Fibroblast of skin of abdomen (primary cell): ENCODE results near the gene SMIM38.
A peak's percentile ranks its signal among the peaks of the same experiment; 100 is the strongest.
"Not testable (repeated sequence)": the region's sequence is repeated elsewhere in the genome, so short reads cannot be mapped to it uniquely, and the experiment has no call there.

Source experiments
- DNase-seq: peaks from one replicate; pipeline ENCODE4 v3.0.0-alpha.2; 2013

The SMIM38 gene

DNA sequence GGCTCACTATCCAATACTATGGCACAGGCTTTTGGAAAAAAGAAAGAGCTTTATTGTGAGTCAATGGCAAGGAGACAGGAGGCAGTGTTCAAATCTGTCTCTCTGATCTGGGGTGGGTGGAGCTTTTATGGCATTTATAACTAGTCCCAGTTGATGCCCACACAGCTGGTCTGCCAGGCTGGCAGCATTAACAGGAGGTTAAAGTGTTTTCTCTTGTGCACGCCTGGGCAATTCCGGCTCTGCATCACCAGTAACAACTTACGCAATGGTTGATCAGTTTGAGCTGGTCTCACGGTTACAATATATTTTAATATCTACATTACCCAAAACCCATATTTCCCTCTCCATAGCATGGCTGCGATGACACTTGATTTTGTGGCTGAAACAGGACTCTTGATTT lies 15.1 kb upstream of the SMIM38 start:
- DNase-seq: no peak

DNA sequence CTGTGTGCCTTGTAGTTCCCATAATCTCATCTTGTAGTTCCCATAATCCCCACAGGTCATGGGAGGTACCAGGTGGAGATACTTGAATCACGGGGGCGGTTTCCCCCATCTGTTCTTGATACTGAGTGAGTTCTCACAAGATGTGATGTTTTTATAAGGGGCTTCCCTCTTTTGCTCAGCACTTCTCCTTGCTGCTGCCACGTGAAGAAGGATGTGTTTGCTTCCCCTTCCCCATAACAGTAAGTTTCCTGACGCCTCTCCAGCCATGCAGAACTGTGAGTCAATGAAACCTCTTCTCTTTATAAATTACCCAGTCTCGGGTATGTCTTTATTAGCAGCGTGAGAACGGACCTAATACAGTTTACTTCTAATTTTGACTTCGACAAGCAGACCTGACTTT lies 14.0 kb upstream of the SMIM38 start:
- no peak for DNase-seq

DNA sequence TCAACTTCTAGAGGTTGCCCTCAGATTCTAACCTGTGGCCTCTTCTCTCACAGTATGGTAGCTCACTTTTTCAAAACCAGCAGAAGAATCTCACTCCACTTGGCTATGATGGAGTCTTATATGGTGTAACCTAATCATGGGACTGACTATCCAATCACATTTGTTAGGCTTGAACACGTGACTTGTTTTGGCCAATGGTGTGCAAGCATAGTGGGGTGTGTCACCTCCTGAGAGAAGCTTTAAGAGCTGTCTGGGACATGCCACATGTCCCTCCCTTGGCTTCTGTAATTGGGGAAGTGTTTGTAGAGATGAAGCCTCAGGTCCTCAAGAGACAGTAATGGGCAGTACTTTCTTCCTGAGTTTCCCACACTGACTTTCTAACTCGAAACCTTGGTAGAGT lies 12.8 kb upstream of the SMIM38 start:
- DNase-seq: no peak

DNA sequence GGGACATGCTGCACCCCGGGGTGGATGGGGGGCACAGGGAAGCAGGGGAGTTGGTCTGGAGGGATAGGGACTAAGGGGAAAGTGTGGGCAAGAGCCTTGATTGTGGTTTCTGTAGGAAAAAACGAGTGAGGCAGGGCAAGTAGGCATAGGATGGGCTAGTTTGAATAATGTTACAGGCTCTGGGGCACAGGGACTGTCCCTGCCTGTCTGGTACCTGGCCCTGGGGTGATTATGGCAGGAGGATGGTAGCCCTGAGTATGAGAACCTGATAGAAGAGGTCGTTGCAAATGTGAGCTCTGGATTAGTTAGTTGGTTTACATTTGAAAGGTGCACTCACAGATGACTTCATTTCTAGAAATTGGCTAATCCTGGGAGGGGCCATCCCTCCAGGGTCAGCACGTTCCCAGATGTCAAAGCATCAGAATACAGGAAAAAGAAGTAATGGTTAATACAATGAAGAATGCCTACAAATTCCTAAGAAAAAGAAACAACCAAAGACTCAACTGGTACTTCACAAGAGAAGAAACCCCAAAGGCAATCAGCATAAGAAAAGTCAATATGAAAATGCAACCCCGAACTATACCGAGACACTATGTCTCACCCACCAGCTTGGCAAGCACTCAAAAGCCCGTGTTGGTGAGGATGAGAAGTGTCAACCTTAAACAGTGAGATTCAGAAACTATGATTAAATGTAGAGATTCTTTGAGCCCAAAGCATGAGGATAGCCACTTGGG lies 11.3 kb upstream of the SMIM38 start:
- peak; percentile 42 for DNase-seq

DNA sequence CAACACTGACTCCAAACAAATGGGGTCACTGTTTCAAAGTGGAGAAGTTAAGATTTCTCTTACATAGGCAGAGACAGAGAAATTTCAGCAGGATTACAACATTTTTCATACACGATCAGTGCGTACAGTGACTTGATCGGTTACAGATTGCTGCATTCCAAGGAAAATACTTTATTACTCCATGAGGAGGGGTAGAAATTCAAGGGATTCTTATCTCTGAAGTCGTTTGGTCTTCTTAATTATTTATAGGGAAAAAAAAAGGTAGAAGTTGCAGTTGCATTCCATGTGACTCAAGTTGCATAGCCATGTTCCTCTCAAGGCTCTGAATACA lies 10.7 kb upstream of the SMIM38 start:
- peak; percentile 88 for DNase-seq

DNA sequence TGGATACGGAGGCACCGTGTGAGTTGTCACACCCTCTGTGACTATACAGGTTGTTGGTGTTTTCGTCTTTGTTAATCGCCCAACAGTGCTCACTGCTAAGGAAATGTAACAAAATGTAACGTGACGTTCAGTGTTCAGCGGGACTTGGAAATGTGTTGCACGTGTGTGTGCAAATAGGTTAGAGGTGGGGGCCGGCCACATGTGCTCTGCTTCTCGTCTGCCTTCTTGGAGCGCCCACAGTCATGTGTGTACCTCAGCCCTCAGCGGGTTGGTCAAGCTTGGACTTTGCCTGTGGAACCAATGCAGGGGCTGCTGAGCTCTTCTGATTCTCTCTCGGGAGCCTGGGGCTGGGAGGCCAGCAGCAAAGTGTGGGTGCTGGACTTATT lies 7.4 kb upstream of the SMIM38 start:
- DNase-seq: no peak

DNA sequence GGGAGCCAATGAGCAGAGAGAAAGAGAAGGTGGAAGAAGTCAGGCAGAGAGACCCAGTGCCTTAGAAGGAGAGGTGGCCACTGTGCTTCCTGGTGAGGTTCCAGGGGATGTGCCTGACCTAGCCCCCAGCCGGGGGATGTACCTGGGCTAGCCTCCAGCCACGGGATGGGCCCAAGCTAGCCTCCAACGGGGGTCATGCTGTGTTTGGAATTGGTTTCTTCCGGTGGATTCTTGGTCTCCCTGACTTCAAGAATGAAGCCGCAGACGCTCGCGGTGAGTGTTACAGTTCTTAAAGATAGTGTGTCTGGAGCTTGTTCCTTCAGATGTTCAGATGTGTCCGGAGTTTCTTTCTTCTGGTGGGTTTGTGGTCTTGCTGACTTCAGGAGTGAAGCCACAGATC lies 6.9 kb upstream of the SMIM38 start:
- no peak for DNase-seq

DNA sequence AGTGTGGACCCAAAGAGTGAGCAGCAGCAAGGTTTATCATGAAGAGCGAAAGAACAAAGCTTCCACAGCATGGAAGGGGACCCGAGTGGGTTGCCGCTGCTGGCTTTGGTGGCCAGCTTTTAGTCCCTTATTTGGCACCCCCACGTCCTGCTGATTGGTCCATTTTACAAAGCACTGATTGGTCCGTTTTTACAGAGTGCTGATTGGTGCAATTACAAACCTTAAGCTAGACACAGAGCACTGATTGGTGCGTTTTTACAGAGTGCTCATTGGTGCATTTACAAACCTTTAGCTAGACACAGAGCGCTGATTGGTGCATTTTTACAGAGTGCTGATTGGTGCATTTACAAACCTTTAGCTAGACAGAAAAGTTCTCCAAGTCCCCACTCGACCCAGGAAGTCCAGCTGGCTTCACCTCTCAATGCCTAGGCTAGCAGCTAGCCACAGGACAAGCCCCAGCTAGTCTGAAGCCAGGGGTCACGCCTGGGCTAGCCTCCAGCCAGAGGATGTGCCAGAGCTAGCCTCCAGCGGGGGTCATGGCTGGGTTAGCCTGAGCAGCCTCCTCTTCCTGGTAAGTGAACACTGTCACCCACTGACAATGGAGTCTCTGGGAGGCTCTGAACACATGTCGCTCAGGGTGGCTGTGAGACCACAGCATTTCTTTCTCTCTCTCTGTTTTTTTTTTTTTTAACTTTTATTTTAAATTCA lies 6.2 kb upstream of the SMIM38 start:
- DNase-seq: not testable (repeated sequence)

DNA sequence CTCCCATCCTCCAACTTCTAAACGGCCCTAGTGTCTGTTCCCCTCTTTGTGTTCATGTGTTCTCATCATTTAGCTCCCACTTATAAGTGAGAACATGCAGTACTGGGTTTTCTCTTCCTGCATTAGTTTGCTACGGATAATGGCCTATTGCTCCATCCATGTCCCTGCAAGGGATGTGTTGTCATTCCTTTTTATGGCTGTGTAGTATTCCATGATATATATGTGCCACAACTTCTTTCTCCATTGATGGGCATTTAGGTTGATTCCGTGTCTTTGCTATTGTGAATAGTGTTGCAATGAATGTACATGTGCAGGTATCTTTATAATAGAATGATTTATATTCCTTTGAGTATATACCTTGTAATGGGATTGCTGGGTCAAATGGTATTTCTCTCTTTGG lies 5.6 kb upstream of the SMIM38 start:
- DNase-seq: no peak

DNA sequence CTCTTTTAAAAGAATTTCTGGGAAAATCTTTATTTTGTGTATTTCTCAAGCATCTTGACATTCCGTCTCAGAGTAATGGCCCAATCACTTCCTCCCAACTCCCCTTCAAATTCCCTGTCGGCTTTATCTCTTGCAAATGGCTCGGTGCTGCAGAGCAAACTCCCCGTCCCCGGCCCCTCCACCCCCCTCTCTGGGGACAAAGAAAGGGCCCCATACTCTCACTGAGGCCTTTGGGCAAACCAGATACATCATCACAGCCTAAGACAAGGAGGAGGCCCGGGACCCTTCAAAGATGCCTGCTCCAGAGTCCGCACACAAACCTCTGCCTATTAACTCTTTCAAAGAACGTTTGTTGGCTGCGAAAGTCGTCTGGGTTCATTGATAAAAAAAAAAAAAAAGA lies 3.9 kb upstream of the SMIM38 start:
- DNase-seq: no peak

DNA sequence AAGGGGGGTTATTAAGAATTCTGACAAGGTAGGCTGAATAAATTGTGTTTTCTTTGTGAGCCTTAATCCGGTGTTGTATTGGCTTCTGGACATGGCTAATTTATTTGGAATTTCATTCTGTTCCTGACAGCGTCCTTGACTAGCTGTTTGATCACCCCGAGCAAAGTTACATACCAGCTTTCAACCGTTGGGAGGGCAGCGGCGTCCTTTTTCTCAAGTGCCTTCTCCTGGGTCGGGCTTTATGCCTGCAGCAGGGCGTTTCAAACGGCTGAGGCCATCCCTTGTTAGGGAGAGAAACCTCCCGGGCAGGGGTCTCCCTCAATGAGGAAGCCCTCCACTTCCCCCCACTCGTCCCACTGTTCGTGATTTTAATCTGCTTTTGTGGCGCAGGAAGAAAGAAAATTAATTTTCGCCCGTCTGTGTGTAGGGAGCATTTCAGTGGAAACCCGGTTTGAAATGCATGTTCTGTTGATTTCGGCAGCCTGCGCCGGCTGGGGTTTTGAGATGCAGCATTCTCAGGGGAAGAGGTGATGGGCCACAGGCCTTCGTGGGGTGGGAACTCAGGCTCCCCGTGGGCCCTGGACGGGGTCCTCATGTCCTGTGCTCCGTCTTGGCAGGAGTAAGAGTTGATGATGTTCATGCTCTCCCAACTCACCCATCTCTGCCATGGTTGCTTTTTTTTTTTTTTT lies 2.9 kb upstream of the SMIM38 start:
- DNase-seq: no peak

DNA sequence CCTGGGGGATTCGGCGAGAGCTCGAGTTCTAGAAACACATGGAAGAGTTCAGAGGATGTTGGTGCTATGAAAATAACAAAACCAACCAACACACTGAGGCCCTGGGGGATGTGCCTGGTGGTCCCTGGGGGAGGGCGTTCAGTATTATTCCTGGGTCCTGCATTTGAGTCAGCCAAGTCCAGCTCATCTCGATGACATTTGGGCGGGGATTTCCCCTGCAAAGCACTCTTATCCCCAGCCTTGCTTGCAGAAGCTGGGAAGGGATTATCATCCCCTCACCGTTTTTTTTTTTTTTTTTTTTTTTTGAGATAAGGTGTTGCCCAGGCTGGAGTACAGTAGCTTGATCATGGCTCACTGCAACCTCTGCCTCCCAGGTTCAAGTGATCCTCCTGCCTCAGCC lies 2.1 kb upstream of the SMIM38 start:
- peak; percentile 50 for DNase-seq

DNA sequence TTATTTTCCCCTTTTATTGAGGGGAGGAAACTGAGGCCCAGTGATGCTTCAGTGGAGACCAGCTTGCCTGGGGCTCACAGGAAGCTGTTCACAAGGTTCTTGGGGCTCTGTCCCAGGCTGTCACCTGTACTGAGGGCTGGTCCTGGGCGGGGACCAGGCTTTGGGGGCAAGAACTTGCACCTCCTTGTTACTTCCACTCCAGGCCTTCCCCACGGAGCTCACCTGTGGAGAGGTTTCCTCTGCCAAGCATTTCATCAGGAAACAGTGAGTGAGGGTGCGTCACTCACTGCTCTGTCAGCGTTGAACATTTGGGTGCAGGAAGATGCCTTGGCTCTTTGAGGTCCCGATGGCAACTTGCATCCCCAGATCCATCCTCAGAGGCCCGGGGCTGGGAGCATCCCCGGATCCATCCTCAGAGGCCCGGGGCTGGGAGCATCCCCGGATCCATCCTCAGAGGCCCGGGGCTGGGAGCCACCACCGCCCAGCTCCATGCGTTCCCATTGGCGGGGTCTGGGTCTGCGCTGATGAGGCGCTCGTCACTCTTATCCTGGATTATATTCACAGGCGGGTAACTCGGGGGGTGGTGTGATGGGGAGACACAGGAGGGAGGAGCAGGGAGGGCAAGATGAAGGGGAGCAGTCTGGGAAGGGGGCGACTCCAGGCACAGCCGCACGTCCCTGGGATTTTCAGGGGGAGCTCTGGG lies 1.4 kb upstream of the SMIM38 start:
- DNase-seq: no peak

DNA sequence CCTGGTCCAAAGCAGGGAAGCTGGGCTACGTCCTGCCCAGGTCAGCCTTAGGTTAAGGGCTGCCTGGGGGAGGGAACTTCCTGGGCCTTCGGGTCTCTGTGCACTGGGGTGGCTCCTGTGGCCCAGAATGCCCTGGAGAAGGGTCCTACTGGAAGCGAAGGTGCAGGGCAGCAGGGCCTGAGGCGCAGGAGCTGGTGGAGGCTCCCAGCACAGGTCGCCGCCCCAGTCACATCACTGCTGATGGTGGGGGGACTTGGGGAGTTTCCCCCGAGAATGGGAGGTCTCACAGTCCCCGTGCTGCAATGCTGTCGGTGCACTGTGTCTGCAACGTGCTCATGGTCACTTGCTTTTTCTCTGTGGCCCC lies 815 bp upstream of the SMIM38 start:
- no peak for DNase-seq

DNA sequence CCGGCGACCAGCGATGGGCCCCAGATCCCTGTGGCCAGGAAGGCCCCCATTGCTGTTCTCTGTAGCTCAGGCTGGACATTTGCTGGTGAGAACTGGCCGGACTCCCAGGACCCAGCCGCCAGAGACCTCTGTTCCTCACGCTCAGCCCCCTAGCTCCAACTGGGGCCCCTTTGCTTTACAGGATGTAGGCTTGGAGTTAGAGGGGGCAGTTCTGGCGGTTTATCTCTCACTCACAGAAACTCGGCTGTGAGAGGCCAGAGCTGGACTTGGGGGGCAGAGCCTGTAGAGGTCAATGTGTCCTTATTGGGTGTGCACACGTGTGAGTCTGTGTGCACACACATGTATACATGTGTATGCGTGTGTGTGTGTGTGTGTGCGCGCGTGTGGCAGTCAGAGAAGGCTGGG lies 502 bp downstream of the SMIM38 start:
- DNase-seq: no peak

DNA sequence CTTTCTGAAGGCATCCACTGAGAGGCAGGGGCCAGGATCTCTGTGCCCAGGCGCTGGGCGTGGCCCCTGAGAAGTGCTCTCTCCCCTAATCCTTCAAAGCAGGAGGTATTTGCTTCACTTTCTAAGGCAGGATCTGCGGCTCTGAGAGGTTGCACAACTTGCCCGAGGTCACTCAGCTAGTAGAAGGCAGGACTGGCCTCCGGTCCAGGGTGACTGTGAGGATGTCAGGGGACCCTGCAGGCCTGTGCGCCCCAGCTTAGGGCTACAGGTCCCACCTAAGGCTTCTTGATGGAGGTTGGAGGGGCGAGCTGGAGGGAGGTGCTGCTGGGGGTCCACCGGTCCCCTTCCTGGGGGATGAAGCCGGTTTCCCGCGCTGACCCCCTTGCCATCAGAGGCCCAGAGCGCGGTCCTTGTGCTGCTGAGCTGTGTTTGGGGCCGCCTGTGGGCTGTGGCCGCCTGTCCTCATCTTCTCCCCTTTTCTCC lies 979 bp downstream of the SMIM38 start:
- no peak for DNase-seq

DNA sequence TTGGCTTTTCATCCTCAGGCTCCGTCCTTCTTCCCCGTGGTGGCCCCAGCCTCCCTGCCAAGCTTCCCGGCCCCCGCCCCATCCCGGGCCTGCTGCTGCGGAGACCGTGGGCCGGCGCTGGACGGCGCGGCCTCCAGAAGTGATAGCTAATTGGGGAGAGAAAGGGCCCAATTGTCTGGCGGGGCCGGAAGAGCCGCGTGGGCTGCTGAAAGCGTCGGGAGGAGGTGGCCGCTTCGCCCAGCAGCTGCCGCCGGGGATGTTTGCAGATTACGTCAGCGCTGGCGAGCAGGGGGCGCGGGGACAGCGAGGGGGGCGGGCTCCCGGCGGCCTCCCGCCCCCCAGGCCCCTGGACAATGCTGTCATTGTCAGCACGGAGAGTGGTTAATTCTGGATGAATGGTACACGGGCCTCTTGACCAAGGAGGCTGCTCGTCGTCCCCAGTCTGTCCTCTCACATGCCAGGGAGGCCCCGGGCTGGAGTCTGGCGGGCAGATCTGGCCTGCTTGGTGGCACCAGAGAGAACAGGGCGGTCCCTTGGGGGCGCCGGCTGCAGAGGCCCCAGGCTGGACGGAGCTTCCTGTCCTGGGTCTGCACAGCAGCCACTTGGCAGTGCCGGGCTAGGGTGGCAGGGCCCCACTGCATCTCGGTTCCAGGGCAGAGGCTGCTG lies 1.6 kb downstream of the SMIM38 start:
- peak; percentile 67 for DNase-seq

DNA sequence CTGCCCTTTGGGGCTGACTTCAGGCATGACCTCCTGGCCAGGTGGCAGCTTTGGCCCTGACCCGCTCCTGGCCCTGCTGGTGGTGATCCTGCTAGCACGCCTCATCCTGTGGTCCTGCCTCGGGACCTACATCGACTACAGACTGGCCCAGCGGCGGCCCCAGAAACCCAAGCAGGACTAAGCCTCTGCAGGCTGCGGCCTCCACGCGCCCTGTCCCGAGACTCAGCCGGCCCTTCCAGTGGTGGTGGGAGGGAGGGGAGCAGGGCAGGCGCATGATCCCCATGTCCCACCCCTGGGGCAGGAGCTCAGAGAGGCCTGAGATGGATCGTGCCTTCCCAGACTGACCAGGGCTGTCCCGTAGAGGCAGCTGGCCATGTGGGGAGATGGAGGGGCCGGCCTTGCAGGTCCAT lies 2.1 kb downstream of the SMIM38 start:
- DNase-seq: no peak

DNA sequence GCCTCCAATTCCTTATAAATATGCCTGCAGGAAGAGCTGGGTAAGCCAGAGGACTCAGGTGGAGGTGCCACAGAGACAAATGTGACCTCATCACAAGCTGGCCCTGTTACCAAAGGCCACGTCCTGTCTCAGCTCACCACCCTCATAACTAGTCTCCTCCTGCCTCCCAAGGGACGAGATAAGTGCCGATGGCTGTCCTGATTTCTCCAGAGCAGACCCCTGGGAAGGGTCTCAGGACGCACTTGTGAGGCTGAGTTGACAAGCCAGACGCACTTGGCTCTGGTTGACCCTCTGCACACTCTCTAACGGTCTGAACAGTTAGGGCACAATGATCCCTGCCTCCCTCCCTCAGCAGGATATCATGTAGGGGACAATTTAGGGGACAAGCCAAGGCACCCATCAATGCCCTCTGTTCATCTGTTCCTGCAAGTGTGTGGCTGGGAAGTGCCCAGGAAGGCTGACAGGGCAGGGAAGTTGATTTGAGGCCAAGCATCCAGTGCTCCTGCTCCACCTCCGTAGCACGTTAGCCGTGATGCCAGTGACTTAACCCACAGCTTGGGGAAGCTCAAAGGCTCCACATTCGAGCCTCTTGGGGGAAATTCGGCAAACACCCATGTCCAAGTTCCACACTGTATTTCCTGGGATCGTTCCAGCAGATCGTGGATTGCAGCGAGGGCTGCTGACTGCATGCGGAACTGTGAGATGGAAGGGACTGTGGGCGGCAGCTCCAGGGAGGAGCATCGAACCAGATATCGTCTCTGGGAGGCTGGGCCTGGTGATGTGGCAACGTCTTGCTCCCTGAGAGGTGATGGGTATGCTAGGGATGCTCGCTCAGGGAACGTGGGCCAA lies 2.8 kb downstream of the SMIM38 start:
- DNase-seq: no peak

DNA sequence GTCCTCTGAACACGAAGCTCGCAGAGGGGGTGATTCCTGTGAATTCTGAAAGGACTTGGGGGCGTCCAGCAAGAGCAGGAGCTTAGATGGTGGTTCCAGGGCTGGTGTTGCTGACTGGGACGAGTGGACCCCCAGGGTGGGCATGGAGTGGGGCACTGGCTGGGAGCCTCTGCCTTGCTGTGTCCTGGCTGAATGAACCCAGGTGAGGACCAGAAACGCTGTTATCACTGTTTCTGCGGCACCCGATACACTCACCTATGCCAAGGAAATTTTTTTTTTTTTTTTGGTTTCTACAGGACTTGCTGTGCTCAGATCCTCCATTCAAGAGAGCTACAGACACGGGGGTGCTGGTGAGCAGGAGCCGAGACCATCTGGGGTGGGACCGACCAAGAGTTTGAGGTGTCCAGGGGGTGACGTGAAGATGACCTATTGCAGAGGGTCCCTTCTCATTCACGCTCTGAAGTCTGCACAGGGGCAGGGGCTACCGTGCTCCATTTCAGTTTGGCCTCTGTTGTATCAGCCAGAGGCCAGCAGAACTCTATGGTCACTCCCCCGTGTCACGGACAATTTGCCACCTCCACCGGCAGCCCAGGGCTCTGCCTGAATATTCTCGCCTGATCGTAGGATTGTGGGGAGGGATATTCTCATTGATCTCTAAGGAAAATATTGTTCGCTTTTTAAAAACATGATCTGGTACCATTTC lies 3.6 kb downstream of the SMIM38 start:
- DNase-seq: no peak
